T-helper 1 cell (primary cell): ENCODE data around the gene ZDHHC4.

Experiments
- DNase-seq, 5 donors: peaks; one replicate each; pipeline ENCODE4 v3.0.0-alpha.2; 2012 to 2020
- total RNA-seq, 4 donors: gene quantifications; one replicate each; lab custom pipeline; 2026; lab: John Stamatoyannopoulos, UW

ZDHHC4 gene
- 15.8 to 23.2 (median 21.6) reads per million in 4 donors for total RNA-seq

DNA sequence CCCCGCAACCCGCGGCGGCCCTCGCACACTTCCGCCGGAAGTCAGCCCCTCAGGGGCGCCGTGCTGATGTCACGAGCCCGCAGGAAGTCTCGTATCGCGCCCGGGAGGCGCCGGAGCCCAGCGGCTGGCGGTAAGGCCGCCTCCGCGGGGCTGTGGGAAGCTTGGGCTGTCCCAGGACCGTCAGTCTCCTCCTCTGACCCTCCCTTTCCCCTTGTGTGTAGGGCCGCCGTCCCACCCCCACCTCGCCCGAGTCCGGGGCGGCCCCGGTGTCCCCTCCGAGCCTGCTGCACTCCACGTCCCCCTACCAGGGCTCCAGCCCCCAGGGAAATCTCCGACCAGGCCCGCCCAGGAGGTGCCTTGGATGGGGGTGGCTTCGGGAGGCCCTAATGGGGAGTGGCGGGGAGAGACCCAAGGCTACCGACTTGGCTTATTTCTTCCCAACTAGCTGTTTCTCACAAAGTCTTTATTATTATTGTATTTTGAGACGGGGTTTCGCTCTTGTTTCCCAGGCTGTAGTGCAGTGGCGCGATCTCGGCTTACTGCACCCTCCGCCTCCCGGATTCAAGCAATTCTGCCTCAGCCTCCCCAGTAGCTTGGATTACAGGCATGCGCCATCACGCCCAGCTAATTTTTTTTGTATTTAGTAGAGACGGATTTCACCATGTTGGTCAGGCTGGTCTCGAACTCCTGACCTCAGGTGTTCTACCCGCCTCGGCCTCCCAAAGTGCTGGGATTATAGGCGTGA is at the start of gene ZDHHC4:
TSS of gene ZDHHC4 (plus strand) at position 86 of the 745 bp plus-strand sequence. CDS start 3,108 bp downstream, outside the sequence.
- DNase-seq: peak; percentile 66 to 91 (median 79)

DNA sequence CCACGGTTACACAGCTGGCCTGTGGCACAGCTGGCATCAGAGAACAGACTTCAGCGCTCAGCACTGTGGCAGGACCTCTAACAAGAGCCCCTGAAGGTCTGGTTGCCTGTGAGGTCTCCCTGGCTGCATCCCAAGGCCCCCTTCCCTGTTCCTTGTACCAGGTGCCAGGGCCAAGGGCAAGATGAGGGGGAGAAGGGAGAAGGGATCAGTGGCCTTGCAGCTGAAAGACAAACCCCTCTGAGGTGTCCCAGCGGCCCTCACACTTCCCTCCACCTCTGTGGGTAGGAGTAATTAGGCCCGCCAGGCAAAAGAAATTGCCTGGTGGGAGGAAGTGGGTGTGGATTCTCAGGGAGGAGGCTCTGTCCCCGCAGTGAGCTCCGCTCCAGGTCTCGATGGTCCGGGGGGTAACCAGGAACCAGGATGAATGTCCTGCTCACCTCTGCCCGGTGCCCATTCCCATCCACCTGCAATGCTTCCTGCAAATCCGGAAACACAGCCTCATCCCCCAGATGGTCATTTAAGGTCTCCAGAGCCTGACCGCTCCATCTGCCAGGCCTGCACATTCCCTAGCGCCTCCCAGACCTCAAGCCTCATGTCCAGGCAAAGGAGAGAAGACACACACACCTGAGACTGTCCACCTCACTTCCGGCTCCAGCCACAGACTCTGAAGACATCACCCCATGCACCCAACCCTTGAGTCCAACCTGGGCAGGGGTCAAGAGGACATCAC is 48.7 kb upstream of the ZDHHC4 start:
- no peak for DNase-seq

DNA sequence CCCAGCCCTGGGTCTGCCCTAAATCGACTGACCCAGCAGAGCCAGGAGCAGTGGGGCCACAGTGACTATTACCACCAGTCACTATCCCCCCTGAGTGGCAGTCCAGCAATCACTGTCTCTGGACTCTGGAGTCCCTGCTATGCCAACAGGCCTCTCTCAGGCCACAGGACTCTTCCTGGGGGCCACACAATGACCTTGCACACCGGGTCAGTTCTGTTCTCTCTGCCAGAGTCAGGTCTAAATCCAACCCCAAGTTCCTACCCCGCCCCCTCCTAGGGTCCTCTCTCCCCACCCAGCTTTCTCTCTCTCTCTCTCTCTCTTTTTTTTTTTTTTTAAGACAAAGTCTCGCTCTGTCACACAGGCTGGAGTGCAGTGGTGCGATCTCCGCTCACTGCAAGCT is 47.6 kb upstream of the ZDHHC4 start:
- no peak for DNase-seq

DNA sequence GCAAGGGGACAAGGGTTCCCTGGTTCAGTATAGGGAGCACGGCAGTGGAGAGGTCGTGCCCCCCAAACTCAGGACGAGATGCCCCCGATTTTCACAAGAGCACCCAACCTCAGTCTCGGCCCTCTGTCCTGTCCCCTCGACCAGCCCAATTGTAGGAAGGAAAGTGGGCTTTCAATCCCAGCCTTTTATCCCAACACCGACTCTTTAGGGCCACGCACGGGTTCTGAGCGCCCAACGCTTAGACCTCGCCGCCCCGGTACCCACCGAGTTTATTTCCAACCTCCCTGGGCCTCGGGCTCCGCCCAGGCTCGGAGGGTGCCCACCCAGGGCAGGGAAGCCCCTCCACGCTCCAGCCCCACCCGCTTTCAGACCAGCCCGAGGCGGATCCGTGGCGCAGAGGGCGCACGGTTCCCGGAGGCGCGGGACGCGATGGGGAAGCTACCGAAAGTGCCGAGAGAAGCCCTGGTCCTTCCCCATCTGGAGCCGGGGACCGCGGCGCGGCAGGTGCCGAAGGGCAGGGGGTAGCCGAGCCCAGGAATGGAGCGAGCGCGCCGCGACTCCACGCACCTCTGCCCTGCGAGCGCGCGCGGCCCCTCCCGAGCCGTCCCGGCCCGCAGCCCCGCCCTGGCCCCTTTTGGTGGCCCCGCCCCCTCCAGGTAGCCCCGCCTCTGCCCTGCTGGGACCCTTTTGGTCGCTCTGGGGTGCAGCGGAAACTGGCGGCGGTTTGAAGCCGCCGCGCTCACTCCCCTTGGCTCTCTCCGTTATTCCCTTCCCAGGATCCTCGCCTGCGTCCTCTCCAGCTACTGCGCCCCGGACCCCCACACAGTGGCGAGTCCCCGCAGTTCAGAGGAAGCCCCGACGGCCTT is 46.4 kb upstream of the ZDHHC4 start:
- peak in 2 of 5 donors; percentile 24 to 27 for DNase-seq

DNA sequence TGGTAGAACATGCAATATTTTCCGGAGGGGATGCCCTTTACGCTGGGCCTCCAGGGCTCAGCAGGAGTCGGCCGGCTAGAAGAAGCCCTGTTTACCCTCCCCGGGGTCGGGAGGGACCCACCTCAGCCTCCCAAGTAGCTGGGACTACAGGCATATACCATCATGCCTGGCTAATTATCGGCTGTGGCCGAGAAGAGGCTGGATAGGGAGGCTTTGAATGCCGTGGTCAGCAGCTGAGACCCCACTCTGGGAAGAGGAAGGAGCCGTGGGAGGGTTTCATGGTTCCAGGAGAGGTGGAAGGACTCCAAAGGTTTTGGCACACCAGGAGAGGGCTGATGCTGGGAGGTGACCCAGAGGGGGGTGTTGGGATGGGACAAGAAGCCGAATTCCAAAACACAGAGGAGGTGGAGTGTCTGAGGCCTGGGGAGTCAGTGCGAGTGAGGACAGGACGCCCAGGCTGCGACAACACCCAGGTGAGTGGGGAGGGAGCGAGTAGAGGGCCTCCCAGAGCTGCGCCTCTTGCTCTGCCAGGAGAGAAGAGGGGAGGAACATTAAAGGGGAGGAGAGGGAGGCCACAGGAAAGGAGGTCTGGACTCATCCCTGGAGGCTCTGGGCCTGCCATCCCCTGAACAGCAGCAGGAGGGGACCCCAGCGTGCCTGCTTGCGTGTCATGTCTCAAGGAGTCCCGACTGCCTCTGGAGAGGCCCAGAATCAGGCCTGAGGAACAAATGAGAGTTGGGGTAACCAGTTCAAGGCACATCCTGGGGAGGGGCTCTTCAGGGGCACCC is 45.6 kb upstream of the ZDHHC4 start:
- DNase-seq: no peak

GRCh38 chr7:6532516-6532915 is 44.7 kb upstream of the ZDHHC4 start:
- DNase-seq: no peak

GRCh38 chr7:6533893-6534495 is 43.3 kb upstream of the ZDHHC4 start:
- no peak for DNase-seq

DNA sequence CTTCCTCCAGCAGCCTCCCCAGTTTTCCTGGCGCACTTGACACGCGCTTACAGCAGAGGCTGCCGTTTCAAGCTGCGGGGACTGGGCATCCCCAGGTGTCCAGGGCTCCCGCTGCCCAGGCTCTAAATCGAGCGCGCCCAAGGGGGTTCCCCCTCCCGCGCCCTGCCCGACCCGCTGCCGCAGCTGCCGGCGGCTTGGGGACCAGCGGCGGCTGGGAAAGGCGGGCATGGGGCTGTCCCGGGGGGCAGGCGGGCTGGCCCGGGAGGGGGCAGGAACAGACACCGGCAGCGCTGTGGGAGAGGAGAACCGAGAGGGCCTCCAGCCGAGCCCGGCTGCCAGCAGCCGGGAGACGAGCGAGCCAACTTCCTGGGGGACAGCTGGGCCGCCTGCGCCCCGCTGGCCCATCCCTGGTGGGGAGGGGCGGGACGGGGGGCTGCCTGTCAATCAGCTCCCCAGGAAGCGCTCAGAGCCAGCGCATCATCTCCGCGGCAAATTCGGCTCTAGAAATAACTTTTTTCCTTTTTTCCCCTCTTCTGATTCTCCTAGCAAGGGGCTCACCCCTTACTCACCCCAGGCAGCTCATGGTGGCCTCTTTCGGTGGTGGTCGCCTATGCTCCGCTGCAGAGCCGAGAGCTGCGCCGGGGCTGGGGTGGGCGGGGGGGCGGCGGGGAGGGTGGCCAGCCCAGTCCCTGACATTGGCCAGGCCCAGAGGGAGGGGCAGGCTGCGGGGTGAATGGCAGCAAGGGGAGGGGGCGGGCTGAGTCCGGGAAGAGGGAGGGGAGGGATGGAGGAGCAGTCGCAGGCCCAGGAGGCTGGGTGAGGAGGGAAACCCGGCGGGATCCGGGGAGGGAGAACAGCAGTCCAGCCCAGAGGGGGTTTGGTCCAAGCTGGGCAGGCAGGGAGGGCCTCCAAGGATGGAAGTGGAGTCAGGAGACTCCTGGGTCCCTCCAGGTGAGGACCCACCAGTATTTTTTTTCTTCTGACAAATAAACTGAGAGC is 40.7 kb upstream of the ZDHHC4 start:
- DNase-seq: no peak

DNA sequence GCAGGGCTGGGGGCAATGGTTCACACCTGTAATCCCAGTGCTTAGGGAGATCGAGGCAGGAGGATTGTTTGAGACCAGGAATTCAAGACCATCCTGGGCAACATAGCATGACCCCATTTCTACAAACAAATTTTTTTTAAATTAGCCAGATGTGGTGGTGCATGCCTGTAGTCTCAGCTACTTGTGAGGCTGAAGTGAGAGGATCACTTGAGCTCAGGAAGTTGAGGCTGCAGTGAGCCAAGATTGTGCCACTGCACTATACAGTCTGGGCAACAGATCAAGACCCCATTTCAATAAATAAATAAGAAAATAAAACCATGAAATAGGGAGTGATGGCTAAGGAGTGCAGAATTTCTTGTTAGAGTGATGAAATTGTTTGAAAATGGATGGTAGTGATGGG is 34.9 kb upstream of the ZDHHC4 start:
- no peak for DNase-seq

DNA sequence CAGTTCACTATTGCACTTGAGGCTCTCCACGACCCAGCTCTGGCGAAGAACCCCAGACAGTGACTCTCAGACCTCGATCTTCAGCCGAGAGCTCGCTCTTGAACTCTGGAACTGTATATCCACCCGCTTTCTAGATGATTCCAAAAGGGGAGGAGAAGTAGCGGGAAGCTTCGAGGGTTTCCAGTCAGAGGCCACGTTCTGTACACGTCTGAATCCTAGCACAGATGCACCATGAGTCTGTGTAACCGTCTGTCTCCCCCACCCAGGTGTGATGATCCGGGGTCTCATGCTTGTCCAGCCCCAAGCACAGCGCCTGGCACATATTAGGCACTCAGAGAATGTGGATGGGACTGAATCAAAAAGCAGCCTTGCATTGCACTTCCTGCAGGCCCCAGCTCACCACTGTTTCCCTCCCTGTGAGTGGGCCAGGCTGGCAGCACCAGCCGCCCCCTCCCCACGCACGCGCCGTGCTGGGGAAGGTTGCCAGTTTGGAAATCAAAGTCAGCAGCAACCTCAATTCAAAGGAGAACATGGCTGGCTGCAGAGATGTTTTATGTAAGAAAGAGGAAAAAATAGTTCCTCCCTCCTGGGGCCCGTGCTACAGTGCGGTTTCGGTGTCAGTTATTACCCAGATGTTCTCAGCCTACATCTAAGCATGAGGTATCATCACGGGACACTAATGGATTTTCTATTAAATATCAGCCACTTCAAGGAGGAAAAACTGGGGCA is 31.7 kb upstream of the ZDHHC4 start:
- DNase-seq: no peak

GRCh38 chr7:6546498-6547251 is 30.6 kb upstream of the ZDHHC4 start:
- DNase-seq: no peak

DNA sequence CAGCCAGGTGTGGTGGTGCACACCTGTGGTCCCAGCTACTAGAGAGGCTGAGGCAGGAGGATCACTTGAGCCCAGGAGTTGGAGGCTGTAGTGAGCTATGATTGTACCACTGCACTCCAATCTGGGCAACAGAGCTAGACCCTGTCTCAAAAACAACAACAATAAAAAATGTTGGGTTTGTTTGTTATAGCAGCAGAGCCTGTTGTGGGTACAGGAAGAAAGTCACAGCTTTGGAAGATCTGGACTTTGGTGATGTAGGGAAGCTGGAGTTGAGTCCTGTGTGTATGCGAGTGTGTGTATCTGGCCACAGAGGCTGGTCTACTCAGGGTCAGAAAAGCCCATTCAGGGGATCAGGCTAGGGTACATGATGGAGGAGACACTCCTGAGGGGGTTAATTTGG is 29.9 kb upstream of the ZDHHC4 start:
- no peak for DNase-seq

DNA sequence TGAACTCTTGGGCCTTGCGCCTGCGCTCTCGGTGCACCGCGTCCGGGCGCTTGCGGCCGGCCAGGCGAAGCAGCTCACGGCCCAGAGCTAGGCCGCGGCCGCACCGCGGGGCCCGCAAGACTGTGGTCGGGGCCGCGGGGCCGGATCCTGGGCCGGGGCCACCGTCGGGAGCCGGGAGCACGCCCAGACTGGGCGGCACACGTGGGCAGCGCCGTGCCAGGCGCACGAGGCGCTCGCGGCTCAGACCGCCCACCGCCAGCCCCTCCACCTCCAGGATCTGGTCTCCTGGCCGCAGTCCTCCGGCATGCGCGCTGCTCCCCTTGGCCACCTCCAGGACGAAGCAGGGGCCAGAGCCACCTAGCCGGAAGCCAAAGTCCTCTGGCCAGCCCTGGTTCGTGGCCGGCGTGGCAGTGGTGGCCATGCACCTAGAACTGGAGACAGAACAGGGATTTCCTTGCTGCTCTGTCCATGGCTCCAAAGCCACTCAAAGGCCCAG is 26.2 kb upstream of the ZDHHC4 start, which contains the start of gene GRID2IP:
TSS of gene GRID2IP (minus strand) at position 446 of the 496 bp plus-strand sequence. CDS start at position 421, 25 bp downstream.
- DNase-seq: no peak

GRCh38 chr7:6553448-6554044 is 23.7 kb upstream of the ZDHHC4 start:
- no peak for DNase-seq

- no peak for DNase-seq
Observed at GRCh38 chr7:6554848-6555247, 22.4 kb upstream of the ZDHHC4 start.

DNA sequence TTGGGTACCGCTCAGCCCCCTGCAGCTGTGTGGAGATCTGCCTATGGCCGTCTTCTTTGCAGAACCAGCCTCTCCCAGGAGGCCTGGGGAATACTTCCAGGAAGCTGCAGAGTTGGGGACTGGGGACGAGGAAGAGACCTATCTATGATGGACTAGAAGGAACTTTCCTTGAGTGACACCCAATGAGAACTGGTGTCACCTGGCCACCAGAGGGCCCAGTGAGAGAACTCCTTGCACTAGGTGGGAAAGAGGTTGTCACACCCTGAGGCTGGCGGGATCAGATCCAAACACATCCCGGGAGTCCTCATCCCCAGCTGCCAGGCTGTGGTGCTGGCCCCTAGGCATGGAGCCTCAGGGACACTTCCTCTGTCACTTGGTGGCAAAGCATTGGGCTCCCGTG is 21.1 kb upstream of the ZDHHC4 start:
- no peak for DNase-seq

DNA sequence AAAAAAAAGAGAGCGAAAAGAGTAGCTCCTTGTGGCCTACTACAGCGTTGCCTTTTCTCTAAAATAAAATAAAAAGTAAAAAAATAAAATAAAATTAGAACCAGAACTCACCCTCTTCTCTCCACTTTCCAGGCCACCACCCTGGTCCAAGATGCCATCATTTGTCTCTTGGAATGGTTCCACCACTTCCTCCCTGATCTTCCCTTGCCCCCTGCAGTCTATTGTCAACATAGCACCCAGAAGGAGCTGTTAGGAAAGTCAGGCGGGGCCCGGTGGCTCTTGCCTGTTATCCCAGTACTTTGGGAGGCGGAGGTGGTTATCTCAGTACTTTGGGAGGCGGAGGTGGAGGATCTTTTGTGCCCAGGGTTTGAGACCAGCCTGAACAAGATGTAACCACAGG is 18.4 kb upstream of the ZDHHC4 start:
- no peak for DNase-seq

- no peak for DNase-seq
Observed at GRCh38 chr7:6559896-6560295, 17.4 kb upstream of the ZDHHC4 start.
